T1000 (cell line): ENCODE results near the gene ST3GAL5.
"Not testable (repeated sequence)": the region's sequence is repeated elsewhere in the genome, so short reads cannot be mapped to it uniquely, and the experiment has no call there.

Source experiments
- DNase-seq: peaks from one replicate; lab custom pipeline; 2025; ENCODE audit warnings: mixed read lengths; lab: John Stamatoyannopoulos, UW

Gene ST3GAL5

GRCh38 chr2:85888684-85889626, at the start of gene ST3GAL5:
TSS of gene ST3GAL5 (minus strand) at chr2:85888990. CDS start at chr2:85888905, 85 bp downstream.
- peak; percentile 82 for DNase-seq

DNA sequence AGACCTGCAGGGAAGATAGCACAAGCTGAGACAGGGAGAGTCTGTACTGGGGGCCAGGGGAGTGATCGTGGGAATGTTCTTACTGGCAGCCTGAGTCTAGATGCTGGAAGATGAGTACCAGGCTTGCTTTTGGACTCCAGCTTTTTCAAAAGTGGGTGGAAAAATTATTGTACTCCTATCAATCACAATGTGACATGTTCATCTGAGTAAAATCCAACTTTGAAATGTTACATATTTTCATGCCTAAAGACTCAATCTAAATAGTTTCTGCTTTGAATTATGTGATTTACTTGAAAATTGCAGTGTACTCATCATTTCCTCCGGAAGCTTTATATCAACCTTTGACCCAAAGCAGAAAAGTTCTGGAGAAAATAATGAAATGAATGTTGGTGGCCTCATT, 49.7 kb upstream of the ST3GAL5 start:
- DNase-seq = no peak

DNA sequence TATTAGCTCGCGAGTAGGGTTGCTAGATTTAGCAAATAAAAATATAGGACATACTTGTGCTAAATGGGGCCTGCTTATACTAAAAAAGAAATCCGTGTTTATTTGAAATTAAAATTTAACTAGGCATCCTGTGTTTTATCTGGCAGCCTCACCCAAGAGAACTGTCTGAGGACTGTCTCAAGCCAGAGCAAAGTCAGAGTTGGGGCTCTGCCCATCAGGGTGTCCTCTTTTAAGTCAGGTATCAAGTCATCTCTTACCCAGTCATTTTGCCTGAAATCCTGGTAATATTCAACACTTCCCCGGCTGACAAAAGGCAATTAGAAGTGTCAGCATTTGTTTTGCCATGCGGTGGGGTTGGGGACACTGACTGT, 48.3 kb upstream of the ST3GAL5 start:
- DNase-seq = no peak

DNA sequence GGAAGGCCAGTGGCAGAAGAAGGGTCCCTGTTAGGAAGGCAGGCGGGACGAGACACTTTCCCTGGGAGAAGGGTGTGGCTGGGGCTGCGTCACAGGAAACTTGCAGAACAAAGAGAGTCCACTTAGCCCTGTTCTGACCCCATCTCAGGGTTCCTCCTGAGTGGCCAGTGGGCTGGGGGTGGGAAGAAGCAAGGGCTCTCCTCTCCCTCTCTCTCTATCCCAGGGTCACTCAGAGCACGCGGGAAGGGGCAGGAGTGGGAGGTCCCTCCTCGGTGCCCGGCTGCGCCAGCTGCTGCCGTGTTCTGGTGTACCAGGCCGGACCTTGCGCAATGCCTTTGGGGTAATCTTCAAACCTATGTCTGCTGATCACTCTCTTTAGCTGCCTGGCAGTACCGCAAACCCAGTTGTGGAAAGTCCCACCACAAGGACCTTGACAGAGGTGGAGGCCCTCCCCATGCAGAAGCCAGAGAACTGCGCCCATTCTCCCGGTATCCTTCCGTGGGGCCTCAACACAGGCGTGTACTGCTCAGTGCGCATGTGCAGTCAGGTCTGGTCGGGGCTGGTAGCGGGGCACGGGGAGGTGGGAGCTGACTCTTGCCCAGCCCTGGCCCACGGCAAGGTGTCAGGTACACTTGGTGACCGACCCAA, 47.8 kb upstream of the ST3GAL5 start:
- DNase-seq = no peak

DNA sequence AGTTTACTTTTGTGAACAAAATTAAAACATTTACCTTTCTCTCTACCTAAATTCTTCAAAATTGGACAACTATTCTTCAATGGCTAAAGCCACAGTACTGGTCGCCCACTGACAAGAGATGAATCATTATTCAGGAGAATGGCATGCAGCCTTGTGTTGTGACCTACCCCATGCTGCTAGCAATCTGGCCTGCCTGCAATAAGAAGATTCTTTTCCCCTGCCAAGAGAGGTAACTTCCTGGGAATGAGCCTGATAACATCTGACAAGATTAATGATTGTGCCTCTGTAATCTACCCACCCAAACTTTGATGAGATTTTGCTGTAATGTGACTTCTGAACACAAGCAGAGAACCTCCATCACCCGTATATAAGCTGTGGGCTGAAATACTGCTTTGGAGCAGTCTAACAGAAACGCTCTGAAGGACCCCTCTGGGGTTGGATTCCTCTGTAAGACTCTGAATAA, 47.0 kb upstream of the ST3GAL5 start:
- peak; percentile 51 for DNase-seq

DNA sequence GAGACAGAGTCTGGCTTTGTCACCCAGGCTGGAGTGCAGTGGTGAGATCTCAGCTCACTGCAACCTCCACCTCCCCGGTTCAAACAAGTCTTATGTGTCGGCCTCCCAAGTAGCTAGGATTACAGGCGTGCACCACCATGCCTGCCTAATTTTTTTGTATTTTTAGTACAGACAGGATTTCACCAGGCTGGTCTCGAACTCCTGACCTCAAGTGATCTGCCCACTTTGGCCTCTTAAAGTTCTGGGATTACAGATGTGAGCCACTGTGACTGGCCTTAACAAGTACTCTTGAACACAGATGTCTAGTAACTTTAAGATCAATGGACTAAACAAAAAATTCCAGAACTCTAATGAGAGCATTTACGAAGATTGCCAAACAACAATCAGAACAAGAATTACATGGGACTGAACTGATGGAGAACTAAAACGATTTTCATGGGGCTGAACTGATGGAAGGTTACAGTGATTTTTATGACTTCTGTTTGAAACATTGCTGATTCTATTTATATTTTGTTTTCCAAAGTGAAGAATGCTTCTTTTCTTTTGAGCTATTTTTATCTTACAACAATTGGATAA, 46.5 kb upstream of the ST3GAL5 start:
- DNase-seq = no peak

DNA sequence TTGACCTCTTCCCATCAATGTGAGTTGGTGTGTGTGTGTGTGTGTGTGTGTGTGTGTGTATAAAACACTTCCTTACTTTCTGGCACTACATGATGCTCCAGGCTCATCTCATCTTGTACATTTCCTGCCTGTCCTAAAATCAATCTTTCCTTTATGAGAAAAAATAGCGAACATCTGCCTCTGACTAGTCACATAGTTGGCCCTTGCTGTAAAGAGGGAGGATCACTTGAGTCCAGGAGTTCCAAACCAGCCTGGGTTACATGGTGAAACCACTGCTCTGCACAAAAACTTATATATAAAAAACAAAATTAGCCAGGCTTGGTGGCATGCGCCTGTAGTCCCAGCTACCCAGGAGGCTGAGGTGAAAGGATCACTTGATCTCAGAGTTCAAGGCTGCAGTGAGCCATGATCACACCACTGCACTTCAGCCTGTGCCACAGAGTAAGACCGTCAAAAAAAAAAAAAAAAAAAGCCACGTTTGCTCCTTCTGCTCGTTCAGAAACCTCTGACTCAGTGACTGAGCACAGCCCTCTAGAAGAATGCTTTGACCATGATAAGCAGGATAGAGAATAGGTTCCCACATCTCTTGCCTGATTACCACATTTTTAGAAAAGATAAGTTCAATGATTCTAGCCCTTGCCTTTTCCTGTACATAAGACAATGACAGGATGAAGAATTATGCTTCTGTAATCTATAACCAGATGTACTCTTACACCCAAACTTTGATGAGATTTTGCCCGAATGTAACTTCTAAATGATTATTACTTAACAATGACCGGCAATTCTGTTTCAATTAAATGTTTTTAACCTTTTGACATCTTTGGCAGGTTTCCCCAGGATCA, 45.2 kb upstream of the ST3GAL5 start:
- no peak for DNase-seq

GRCh38 chr2:85931151-85931550, 42.4 kb upstream of the ST3GAL5 start:
- not testable (repeated sequence) for DNase-seq

DNA sequence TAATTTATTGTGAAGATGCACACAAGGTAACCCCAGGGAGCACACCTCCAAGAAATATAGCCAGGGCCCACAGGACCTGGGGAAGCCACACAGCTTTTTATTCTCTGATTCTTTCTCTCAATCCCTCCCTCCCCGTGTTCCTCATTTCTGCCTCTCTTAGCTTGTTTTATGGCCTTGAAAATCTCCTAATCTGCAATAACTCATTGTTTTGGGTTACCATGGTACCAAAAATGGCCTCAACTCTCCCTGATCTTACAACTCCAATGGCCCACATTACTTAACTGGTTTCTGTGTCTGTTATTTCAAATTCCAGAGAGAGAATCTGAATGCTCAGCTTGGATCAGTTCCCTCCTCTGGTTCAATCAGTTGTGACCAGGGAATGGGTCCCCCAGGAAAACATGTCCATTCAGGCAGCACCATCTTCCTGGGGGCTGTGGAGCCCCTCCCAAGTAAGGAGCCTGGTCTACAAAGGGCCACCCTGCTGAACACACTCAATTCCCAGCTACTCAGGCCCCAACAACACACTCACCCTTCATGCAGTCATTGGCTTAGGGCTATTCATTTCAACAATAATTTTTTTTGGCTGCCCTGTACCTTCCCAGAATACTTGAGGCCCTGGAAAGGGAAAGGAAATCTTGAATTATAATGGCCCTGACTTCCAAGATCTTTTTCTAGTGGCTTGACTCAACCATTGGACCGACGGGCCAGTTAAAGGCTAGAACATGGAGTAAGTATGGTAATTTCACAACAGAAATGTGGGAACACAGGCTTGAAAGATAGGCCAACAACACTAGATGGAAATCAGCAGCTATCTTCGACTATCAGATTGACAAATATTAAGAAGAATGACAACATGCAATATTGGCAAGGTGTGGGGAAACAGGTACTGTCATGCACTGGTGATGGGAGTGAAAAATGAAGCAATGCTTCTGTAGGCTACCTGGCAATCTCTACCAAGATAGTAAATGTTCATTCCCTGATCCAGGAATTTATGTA, 41.6 kb upstream of the ST3GAL5 start:
- DNase-seq = no peak

GRCh38 chr2:85929096-85930050, 40.6 kb upstream of the ST3GAL5 start:
- no peak for DNase-seq

DNA sequence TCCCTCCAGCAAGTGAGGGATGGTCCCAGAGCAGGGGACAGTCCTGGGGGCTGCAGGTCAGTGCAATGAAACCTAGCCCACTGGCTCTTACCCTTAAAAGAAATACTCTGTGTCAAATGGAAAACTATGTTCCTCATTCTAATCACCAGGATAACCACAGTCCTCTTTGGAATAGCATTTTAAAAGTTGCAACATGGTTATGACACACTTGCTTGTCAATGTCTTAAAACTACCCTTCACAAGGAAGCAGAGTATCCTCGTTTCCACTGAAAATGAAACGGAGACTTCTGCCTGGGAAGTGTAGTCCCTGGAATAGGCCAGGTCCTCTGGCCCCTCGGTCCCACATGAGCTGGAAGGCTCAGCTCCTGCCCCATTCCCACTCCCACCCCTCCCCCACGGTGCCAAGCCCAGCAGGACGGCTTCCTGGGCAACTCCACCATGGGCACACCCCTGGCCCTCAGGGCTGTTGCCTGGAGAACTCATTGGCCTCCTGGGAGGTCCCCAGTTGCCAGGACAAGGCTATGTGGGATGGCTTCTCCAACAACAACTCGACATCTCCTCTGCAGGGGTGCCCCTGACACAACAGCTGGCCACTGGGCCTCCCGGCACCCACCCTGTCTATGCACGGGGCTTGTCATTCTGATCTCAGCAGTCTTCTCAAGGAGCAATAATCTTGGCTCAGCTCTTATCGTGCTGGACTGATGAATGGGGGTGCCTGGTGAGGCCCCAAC, 38.3 kb upstream of the ST3GAL5 start:
- peak; percentile 14 for DNase-seq

GRCh38 chr2:85926526-85926925, 37.7 kb upstream of the ST3GAL5 start:
- DNase-seq = no peak

DNA sequence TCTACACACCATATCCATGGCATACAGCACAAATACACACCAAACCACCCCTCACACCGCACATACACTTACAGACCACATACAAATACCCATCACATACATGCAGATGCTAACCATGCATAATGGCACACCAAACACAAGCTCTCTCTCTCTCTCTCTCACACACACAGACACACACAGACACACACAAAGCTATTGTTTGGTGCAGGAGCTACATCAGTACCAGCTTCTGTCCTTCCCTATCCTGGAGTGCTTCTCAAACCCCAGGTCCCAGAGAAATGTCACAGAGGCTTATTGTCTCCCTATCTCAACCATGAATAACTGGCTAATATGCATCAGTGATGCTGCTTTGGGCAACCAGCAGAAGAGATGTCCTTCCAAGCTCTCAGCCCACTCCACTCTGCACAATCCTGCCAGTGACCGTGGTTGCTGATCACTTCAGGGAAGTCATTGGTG, 36.5 kb upstream of the ST3GAL5 start:
- no peak for DNase-seq

- DNase-seq = peak; percentile 20
Measured at GRCh38 chr2:85924522-85924921, 35.7 kb upstream of the ST3GAL5 start.

GRCh38 chr2:85922199-85922598, 33.4 kb upstream of the ST3GAL5 start:
- no peak for DNase-seq

GRCh38 chr2:85921659-85922058, 32.9 kb upstream of the ST3GAL5 start:
- no peak for DNase-seq

DNA sequence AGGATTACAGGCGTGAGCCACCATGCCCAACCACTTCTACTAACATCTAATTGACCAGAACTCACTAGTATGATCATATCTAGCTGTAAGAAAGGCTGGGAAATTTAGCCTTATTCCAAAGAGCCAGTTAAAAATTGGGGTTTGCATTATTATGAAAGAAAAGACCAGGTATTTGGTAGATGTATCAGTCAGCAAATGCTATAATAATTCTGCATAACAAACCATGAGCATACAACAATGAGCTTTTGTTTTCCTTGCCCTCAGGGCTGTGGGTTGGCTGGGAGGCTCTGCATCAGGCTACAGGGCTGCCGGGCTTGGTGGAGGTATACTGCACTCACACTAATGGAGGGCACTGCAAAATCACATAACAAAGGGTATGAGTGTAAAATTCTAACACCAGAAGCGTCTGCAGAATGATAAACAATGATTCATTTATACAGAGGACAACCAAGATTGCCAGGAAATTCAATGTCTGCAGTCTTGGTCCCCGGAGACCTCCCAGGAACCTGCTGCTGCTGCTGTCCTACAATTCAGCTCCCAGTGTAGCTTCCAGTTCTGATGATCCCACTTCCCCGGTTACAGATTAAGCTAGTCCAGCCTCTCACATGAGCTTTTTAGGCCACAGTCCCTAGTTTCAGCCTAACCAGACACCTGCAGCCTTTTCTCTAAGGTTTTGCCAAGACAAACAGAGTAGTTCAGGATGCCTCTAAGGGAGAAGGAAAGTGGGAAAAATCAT, 32.2 kb upstream of the ST3GAL5 start:
- no peak for DNase-seq
